GM12891 (cell line): ENCODE measurements around the gene IFRD1.

ENCODE experiments used
- DNase-seq: peaks from one replicate; pipeline ENCODE4 v3.0.0; 2011; ENCODE audit warnings: low spot score; ENCODE audit not compliant: insufficient read length
- FAIRE-seq: peaks from 2 replicates; lab custom pipeline; 2011; peaks lifted over from hg19 to GRCh38; lab: Jason Lieb, UNC
- PAX5 ChIP-seq: IDR thresholded peaks from 2 replicates; pipeline ENCODE4 v1.6.1; 2011; ENCODE audit warnings: low read length, moderate library complexity, mild to moderate bottlenecking; ENCODE audit not compliant: insufficient read depth, severe bottlenecking
- POLR2A ChIP-seq: IDR thresholded peaks from 2 replicates; pipeline ENCODE4 v1.6.1; 2011; ENCODE audit warnings: low read depth, low read length, control low read depth
- POLR2AphosphoS5 ChIP-seq: IDR thresholded peaks from 2 replicates; pipeline ENCODE4 v1.6.1; 2011; ENCODE audit warnings: low read depth, low read length, control low read depth
- POU2F2 ChIP-seq: IDR thresholded peaks from 2 replicates; pipeline ENCODE4 v1.6.1; 2011; ENCODE audit warnings: low read depth, mild to moderate bottlenecking, control low read depth, low read length, moderate library complexity
- SPI1 ChIP-seq: IDR thresholded peaks from 2 replicates; pipeline ENCODE4 v1.6.1; 2011; ENCODE audit warnings: low read depth, low read length, control low read depth
- TAF1 ChIP-seq: IDR thresholded peaks from 2 replicates; pipeline ENCODE4 v1.6.1; 2011; ENCODE audit warnings: low read depth, low read length, control low read depth

The IFRD1 gene

DNA sequence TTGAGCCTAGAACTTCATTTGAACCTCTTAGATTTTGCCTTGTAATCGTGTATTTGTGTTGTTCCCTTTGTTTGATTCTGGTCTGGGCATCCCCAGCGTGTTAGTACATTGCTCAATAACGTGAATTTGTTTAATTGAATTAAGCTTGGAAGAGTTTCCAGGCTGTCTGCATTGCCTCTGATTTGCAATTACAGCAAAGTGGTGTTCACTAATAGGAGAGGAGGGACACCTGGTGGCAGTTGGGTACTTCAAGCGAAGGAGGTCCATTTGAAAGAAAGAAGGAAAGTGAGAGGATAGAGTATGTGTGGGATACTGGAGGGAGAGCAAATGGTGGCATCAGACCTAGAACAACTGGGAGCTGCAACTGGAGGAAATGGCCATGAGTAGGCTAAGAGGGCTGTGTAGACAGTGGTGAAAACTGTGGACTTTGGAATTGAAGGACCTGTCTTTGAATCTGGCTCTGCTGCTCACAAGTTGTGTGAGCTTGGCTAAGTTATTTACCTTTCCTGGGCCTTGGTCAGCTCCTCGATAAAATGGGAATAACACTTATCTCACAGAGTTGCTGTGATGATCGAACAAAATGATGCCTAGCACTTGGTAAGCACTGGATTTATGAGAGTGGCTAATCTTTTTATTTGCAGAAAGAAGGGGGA is 45.7 kb downstream of the IFRD1 start:
- DNase-seq: no peak
- FAIRE-seq: peak; percentile 83

DNA sequence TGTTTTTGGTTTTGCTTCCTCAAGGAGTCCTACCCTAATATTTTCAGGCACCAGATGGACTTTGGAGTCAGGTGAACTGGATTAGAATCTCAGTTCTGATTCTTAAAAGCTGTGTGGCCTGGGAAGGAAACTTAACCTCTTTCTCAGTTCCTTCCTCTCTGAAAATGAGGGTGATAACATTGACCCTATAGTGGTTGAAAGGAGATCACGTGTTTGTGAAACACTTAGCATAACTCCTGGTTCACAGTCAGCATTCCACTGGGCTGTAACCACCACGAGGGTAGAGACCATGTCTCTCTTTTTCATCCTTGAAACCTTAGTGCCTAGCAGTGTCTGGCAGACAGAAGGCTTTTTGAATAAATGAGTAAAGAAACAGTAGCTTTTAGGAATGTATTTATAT is 47.2 kb downstream of the IFRD1 start:
- FAIRE-seq: peak; percentile 63
- TF ChIP-seq SPI1 (peak; percentile 81), POU2F2 (no peak)

More for the DNA sequence above, 45.7 kb downstream of the IFRD1 start:
- TF ChIP-seq POLR2A (no peak), PAX5 (no peak), POLR2AphosphoS5 (no peak)

GRCh38 chr7:112500619-112501018 is 50.4 kb downstream of the IFRD1 start:
- FAIRE-seq: no peak
- no peak for DNase-seq
- TF ChIP-seq POLR2A: no peak

More for the DNA sequence above, 47.2 kb downstream of the IFRD1 start:
- DNase-seq: no peak

DNA sequence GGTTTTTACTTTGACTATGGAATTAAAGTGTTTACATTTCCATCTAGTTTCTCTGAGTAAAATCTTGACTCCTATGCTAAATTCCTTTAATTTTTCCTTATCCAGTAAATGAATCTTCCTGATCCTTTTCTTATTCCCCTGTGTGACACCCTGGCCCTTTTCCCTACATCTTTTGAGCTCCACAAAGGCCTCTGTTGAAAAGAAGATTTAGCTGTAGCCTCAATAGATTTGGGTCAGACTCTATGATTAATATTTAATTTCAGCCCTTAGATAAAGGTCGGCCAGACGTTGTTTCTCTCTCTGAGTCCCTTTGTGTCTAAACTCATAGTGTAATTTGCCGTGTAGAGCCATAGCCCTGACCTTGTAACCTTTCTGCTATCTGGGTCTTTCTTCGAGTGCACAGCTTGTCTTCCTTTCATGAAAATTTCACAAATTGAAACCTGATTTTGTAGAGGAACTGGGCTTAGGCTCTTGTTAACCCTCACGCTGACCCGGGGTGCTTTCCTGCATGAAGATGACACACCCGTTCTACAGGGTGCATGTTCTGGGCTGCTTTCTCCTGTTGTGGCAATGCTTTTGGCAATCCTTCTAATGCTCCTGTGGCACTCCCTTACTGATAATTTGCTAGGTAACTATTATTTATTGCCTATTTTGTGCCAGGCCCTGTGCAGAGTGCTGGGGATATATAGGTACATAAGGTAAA is 51.7 kb downstream of the IFRD1 start:
- FAIRE-seq (no peak), DNase-seq (no peak)
- TF ChIP-seq POU2F2 (no peak), PAX5 (no peak), TAF1 (no peak), POLR2A (no peak), POLR2AphosphoS5 (no peak), SPI1 (no peak)

- TF ChIP-seq POLR2AphosphoS5: no peak
- no peak for TF ChIP-seq SPI1
- no peak for TF ChIP-seq POLR2A
- no peak for TF ChIP-seq POU2F2
- TF ChIP-seq TAF1: no peak
- TF ChIP-seq PAX5: no peak
- no peak for FAIRE-seq
- DNase-seq: no peak
Observed at GRCh38 chr7:112502700-112503099, 52.4 kb downstream of the IFRD1 start.

GRCh38 chr7:112503361-112503972 is 53.2 kb downstream of the IFRD1 start:
- no peak for DNase-seq
- TF ChIP-seq TAF1 (no peak), PAX5 (no peak), POLR2AphosphoS5 (no peak), POU2F2 (no peak), POLR2A (no peak), SPI1 (no peak)
- no peak for FAIRE-seq

DNA sequence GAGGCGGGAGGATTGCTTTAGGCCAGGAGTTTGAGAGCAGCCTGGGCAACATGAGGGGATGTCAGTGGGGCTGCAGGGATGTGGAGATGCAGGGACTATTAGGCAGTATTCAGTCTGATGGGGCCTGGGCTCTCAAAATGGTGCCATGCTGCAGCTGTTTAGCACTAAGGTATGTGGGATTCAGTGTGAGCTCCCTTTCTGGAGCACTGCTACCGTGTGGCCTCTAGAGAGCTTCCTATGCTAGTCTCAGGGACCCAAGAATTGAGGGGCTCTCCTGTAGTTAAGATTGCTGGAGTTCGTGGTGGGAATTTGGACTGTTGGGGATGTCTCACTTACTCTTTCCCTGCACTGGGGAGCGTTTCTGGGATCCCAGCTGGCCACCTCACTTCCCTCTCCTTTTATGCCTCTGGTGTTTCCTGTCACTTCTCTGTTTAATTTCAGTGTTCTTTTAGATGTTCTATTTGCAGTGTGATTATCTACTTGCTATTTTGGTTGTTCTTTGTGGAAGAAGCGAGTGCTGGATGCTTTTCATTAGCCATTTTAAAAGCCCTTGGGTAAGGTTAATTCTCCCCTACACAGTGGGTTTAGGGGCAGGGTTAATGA is 53.9 kb downstream of the IFRD1 start:
- no peak for TF ChIP-seq POLR2AphosphoS5
- FAIRE-seq (no peak), DNase-seq (no peak)

GRCh38 chr7:112505495-112505894 is 55.2 kb downstream of the IFRD1 start:
- FAIRE-seq (no peak), DNase-seq (no peak)
- TF ChIP-seq TAF1: no peak
- TF ChIP-seq PAX5: no peak
- no peak for TF ChIP-seq POLR2A
- TF ChIP-seq SPI1: no peak
- no peak for TF ChIP-seq POU2F2
- TF ChIP-seq POLR2AphosphoS5: no peak

DNA sequence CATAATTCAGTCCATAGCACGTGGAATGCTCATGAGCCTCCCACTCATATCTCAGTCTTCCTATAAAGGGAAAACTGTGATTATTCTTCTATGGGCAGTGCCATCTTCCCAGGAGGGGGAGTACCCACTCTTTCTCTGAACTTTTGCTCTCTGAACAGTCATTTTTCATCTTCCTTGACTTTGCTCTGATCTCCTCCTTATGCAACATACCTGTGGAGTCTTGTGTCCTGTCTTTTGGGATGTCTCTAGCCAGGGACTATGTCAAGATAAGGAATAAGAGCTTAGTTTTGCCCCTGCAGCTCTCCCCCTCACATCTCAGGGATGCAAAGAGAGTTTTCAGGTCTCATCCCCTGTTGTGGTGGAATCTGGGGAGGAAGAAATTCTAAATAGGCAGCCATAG is 58.1 kb downstream of the IFRD1 start:
- TF ChIP-seq POLR2AphosphoS5 (no peak), TAF1 (no peak), POLR2A (no peak), PAX5 (no peak), POU2F2 (no peak)
- DNase-seq (no peak), FAIRE-seq (no peak)

GRCh38 chr7:112509402-112509801 is 59.1 kb downstream of the IFRD1 start:
- FAIRE-seq (no peak), DNase-seq (no peak)

More at GRCh38 chr7:112509402-112509801, 59.1 kb downstream of the IFRD1 start:
- no peak for TF ChIP-seq POU2F2
- TF ChIP-seq POLR2A: no peak
- no peak for TF ChIP-seq SPI1
- TF ChIP-seq PAX5: no peak
- TF ChIP-seq TAF1: no peak
- no peak for TF ChIP-seq POLR2AphosphoS5
